T-helper 22 cell (primary cell): ENCODE data around the gene HPDL.
"Not testable (repeated sequence)": the region's sequence is repeated elsewhere in the genome, so short reads cannot be mapped to it uniquely, and the experiment has no call there.

Experiments
- DNase-seq: peaks from one replicate; pipeline ENCODE4 v3.0.0-alpha.2; 2020; ENCODE audit warnings: low read depth

HPDL gene

DNA sequence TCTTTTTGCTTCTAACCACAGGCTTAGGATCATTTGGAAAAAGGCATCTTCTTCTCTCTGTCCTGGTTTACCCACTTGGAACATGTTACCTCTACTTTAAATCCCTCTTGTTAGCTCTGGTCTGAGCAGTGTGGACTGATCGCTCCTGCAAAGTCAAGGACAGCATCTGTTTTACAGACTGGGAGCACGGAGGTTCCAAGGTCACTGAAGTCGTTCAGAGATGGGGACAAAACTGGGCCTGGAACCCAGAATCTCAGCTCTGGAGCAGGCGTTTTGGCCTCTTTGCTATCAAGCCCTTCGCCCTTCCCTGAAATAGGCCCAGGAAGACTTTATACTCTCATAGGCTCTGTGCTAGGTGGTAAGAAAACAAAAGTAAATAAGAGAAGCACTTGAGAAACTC, 24.8 kb downstream of the HPDL start:
- DNase-seq = no peak

DNA sequence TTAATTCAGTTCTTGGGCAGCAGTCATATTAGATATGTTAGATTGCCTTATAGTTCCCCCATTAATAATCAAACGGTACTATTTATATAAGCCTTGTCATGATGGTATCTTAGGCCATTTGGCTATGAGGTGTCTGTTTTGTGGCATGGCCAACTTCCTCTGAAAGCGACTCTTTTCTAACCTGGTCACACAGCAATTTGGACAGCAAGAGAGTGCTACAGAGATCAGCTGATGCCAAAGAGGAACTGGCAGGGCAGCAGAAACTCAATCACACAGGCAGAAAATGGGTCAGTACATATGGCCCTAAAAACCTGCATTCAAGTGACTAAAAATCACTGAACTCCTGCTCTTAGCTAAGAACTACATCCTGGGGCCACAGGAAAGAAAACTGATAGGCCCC, 27.0 kb downstream of the HPDL start:
- no peak for DNase-seq

DNA sequence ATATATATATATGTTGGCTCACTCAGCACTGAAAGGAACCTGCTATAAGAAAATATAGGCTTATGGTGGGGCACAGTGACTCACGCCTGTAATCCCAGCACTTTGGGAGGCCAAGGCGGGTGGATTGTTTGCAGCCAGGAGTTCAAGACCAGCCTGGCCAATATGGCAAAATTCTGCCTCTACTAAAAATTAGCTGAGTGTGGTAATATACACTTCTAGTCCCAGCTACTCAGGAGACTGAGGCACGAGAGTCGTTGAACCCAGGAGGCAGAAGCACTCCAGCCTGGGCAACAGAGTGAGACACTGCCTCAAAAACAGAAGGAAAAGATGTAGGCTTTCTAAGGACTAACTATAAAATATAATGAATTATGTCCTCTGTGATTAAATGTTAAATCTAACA, 28.1 kb downstream of the HPDL start:
- DNase-seq = no peak

DNA sequence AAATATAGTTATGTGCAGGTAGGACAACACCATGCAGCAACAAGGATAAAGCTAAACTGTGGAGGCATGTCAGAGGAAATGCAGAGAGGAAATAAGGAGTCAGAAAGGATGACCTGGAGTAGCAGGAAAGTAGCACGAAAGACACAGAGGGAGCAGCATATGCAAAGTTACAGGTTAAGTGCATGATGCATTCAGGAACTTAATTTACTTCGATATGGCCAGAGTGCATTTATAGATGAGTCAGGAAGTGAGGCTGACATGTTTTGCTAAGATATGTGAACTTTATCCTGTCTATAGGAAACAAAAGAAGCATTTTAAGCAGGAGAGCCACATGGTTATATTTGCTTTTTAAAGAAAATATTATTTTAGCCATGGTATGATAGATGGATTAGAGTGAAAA, 29.0 kb downstream of the HPDL start:
- no peak for DNase-seq

DNA sequence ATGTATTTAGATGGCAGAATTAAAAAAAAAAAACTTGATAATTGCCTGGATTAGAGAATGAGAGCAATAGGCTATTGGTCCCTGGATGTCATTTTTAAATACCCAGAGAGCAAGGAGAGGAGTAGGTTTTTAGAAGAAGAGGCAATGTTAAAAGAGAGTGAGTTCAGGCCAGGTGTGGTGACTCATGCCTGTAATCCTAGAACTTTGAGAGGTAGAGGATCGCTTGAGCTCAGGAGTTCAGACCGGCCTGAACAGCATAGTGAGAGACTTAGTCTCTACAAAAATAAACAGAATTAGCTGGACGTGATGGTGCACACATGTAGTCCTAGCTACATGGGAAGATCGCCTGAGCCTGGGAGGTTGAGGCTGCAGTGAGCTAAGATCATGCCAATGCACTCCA, 29.5 kb downstream of the HPDL start:
- no peak for DNase-seq

DNA sequence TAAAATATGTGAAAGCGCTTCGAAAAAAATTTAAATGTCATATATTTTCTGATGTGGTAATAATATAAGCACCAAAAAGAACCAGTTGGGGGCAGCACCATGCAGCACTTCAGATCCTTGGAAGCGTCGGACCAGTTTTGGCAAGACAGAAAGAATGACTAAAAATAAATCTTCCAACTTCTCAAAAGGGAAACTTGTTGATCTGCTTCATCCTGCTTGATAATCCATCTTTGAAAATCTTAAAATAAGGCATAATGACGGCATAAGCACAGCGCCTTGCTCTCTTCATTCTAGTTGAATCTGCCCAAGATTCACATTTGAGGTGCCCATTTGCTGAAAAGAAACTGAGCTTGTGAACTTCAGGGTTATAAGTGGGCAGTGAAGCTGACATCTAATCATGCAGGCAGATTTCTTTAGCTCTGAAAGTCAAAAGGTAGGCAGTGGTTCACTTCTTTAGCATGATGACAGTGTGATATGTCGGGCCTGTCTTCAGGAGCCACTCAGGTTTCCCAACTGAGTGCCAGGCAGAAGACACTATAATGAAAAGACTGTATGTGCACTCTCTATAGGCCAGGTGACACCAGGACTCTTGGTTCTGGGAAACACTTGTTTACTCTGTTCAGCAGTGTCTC, 33.3 kb downstream of the HPDL start:
- no peak for DNase-seq

DNA sequence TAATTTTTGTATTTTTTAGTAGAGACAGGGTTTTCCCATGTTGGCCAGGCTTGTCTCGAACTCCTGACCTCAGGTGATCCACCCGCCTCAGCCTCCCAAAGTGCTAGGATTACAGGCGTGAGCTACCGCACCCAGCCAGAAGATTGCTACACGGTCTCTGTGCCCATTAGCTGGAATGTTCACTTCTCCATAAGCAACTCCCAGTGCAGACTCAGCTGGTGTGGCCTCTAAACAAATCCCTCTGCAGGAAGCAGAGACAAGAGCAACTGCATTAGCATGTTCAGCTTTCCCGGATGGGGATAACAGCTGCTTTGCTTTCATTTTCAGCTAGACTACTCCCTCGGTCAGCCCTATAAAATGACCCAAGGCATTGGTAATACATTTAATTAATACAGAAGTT, 34.3 kb downstream of the HPDL start:
- not testable (repeated sequence) for DNase-seq

DNA sequence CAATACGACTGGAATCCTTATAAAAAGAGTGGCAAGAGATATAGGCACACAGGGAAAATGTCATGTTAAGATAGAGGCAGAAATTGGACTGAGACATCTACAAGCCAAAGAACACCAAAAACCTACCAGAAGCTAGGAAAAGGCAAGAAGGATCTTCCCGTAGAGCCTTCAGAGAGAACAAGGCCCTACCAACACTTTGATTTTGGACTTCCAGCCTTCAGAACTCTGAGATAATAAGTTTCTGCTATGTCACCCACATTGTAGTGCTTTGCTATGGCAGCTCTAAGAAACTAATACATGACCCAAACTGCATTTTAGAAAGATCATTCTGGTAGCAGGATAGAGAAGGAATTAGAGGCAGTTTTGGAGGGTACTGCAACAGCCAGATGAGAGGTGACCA, 37.6 kb downstream of the HPDL start:
- DNase-seq = no peak

DNA sequence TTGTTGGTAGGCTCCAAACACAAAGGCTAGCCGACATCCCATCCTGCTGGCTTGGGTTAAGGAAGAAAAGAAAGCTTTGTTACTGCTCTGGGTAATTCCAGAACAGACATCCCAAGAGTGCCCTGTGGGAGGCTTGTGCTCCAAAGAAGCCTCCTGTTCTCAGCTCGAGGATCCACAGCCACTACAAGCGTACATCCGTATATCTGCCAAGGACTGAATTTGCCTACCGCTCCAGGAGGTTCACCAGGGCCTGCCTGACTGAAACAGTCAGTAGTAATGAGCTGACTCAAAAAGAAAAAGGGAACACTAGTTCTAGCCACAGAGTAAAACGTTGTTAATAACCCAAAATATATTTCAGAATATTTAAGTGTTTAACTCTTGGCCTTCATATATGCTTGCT, 38.4 kb downstream of the HPDL start:
- no peak for DNase-seq

DNA sequence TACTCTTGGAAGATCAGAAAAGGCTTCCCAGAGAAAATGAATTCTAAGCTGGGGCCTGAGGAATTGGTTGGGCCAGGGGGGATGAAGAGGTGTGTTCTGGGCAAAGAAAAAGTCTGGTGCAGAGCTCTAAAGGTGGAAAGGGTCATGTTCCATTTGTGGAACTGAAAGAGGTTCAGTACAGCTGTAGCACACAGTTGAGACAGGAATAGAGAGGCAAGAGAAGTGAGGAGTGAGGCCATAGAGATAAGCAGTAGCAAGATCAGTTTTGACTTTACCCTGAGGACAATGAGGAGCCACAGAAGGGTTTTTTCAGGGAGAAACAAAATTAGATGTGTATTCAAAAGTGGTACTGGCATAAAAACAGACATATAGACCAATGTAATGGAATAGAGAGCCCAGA, 43.9 kb downstream of the HPDL start:
- DNase-seq = no peak

DNA sequence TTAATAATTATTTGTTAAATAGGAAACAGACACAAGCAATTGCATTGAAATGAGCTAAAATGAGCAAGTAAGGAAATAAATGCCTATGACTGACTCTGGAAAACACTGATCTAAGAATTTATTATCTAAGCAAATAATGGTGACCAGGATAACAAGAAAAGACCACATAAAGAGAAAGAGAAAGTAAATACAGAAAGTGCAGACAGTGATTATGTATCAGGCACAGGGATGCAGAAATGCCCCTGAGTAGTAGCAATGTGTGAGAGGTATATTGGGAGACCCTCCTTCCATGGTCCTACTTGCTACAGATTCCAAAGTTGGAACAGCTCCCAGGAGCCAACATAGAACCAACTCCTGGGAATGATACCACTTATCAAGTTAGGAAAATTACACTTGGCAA, 46.9 kb downstream of the HPDL start:
- DNase-seq = no peak

DNA sequence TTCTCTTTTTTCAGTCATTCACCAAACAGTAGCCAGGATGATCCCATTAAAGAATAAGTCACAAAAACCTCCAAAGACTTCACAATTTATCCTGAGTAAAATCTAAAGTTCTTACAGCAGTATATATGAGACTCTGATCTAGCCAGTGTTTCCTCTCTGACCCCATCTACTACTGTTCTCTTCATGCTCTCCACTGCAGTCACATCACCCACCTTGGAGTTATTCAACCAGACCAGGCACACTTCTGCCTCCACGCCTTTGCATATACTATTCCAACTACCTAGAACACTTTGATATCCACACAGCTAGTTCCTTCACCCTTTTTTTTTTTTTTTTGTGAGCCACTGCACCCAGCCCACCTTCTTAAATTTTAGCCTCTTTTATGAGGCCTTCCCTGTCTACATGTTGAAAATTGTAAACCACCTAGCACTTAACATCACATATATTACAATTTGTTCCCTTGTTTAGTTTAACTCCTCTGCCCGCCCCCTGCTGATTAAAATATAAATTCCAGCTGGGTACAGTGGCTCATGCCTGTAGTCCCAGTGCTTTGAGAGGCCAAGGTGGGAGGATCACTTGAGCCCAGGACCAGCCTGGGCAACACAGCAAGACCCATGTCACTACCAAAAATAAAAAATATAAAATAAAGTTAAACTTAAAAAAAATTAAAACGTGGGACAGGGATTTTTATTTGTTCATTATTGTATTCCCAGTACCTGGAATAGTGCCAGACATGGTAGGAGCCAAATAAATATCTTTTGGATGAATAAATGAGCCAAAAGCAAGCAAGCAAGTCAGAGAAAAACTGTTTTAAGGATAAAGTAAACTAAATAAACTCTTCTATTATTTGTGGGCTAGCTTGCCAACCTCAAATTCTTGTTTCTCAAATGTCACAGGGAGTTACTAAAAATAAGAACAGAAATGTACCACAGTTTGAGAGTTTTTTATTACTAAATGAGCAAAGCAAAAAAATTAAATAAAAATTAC, 48.7 kb downstream of the HPDL start:
- DNase-seq = no peak

DNA sequence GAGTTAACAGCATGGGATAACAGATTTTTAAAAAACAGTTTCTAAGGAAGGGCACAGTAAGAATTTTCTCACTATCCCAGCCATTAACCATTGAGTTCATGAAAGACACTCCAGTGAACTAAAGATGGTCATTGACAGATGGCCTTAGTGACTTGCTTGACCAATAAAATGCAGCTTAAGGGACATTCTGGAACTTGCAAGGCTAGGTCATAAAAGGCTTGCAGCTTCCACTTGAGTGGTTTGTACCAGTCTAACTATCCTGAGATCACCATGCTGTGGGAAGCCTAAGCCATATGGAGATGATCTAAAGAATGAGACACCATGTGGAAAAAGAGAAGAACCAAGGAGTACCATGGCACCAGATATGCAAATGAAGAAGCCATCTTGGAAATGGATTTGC, 51.5 kb downstream of the HPDL start:
- no peak for DNase-seq
